ENCODE data around the gene SNAP25. TPM values are rescaled to one million over a fixed set of nuclear protein-coding genes. Genes with fewer than 3 reads are reported as not detected.

SNAP25 gene
- total RNA-seq, 1 experiment from 2014 or later: 0.39 TPM

DNA sequence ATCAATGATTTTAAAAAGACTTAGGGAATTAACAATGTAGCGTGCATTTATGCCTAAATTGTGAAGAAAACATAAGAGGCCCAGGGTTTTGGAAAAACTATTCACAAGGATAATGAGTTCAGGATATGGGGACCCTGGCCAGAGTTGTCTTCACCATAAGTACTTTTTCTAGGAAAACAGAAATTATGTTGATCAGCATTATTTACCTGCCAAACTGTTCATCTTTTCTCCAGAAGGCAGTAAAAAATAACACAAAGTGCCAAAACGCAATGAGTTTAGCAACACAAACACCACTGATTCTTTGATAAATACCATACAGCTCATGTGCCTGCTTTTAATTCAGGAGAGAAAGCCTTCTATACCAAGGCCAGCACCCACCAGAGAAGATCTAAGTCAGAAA lies 43.1 kb downstream of the SNAP25 start:
- no peaks in the 10 kb centered on the region for H3K9me3 ChIP-seq (ENCODE audit: control insufficient read depth in 1 of 2, insufficient read depth in 1 of 2, low read depth in 1 of 2, low read length in 2 of 2)
- H3K4me2 ChIP-seq (ENCODE audit: low read length): no peak overlapping the region
- no peaks in the 10 kb centered on the region for H3K79me2 ChIP-seq (ENCODE audit: insufficient read depth, low read length)
- H3K9me2 ChIP-seq (ENCODE audit: insufficient read depth): no peaks in the 10 kb centered on the region
- ChIA-PET POLR2A (no interaction called here), RAD21 (ENCODE audit: low non-redundant PET in 1 of 2, low total read pairs in 2 of 2, uncharacterized antibody in 2 of 2, unreplicated experiment in 2 of 2) (no interaction called here), CTCF (no interaction called here)
- H2AFZ ChIP-seq (ENCODE audit: low read depth, low read length, poor library complexity, severe bottlenecking): no peak overlapping the region
- no peak for ATAC-seq
- H3K36me3 ChIP-seq (ENCODE audit: control insufficient read depth in 1 of 2, insufficient read depth in 2 of 2, low read length in 2 of 2): no peaks in the 10 kb centered on the region
- H4K20me1 ChIP-seq (ENCODE audit: insufficient read depth): no peaks in the 10 kb centered on the region
- intact Hi-C loops (cut with micrococcal nuclease): no loop called here
- BruUV-seq (replicated peaks): no TSS peak
- H3K27me3 ChIP-seq (ENCODE audit: insufficient read depth, low read length): peaks cover 24% of the 10 kb centered on the region; the same call in 1 of the 2 replicates
- no peaks in the 10 kb centered on the region for H3K4me1 ChIP-seq (ENCODE audit: control insufficient read depth in 1 of 2, insufficient read depth in 2 of 2, low read length in 2 of 2)
- H3K9ac ChIP-seq (ENCODE audit: low read length): no peak overlapping the region
- no peak for TF ChIP-seq YY1 (IDR thresholded peaks at IDR 0.05; ENCODE audit: extremely low read depth, insufficient replicate concordance, low read depth, low read length)
- TF ChIP-seq, protein P1, sequence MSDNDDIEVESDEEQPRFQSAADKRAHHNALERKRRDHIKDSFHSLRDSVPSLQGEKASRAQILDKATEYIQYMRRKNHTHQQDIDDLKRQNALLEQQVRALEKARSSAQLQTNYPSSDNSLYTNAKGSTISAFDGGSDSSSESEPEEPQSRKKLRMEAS (IDR thresholded peaks at IDR 0.05): no peak
- no peak for TF ChIP-seq EGR1 (IDR thresholded peaks at IDR 0.05; ENCODE audit: low read depth)
- no peak for TF ChIP-seq SRF (IDR thresholded peaks at IDR 0.05; ENCODE audit: low read depth)
- no peak for DNase-seq (ENCODE audit: low read depth, low spot score)
- no peak overlapping the region for H3K27ac ChIP-seq (ENCODE audit: low read depth, low read length)
- H3K4me3 ChIP-seq (replicated peaks in 1 of 2; ENCODE audit: low read depth in 1 of 2, low read length in 2 of 2): no peak overlapping the region

DNA sequence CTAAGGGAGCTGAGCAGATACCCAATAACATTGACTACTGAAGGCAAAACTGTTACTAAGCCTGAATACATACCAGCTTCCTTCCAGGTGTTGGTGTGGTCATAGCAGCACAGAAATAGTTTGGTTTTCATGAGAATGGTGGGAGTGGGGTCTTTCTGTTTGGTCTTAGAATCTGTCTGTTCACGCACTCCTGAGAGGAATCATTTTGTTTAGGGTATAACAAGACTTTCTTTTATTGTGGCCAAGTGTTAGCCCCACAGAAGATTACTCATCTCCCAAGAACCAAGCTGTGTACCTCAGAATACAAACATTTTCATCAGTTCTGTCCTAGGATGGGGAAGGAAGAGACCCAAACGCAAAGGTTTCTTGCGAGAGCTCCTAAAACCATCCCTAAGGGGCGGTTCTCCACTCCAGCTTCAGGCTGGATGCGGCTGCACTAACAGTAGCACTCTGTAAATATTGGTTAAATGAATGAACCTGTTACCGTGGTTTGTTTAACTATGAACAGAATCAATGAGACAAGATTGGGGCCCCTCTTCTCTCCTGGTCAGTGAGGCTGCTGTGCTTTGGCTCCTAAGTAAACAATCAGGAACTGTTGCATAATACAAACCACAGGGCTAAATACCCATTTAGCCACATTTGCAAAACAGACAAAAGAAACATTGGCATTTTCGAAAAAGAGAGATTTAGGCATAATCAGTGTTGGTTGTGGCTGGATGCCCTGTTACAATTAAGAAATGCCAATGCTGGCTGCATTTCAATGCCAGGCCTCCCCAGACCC lies 44.9 kb downstream of the SNAP25 start:
- no peak overlapping the region for H3K4me2 ChIP-seq (ENCODE audit: low read length)
- ChIA-PET CTCF (no interaction called here), POLR2A (no interaction called here), RAD21 (ENCODE audit: low non-redundant PET in 1 of 2, low total read pairs in 2 of 2, uncharacterized antibody in 2 of 2, unreplicated experiment in 2 of 2) (no interaction called here)
- H3K9me2 ChIP-seq (ENCODE audit: insufficient read depth): no peaks in the 10 kb centered on the region
- H3K36me3 ChIP-seq (ENCODE audit: control insufficient read depth in 1 of 2, insufficient read depth in 2 of 2, low read length in 2 of 2): no peaks in the 10 kb centered on the region
- H3K79me2 ChIP-seq (ENCODE audit: insufficient read depth, low read length): no peaks in the 10 kb centered on the region
- no peaks in the 10 kb centered on the region for H3K9me3 ChIP-seq (ENCODE audit: control insufficient read depth in 1 of 2, insufficient read depth in 1 of 2, low read depth in 1 of 2, low read length in 2 of 2)
- no peak overlapping the region for H3K9ac ChIP-seq (ENCODE audit: low read length)
- no peak overlapping the region for H3K27ac ChIP-seq (ENCODE audit: low read depth, low read length)
- no peaks in the 10 kb centered on the region for H3K4me1 ChIP-seq (ENCODE audit: control insufficient read depth in 1 of 2, insufficient read depth in 2 of 2, low read length in 2 of 2)
- ATAC-seq: no peak
- intact Hi-C loops (cut with micrococcal nuclease): no loop called here
- H3K27me3 ChIP-seq (ENCODE audit: insufficient read depth, low read length): peaks cover 26% of the 10 kb centered on the region; the same call in 1 of the 2 replicates
- H3K4me3 ChIP-seq (replicated peaks in 1 of 2; ENCODE audit: low read depth in 1 of 2, low read length in 2 of 2): no peak overlapping the region
- no TSS peak for BruUV-seq (replicated peaks)
- DNase-seq (ENCODE audit: low read depth, low spot score): no peak
- no peaks in the 10 kb centered on the region for H4K20me1 ChIP-seq (ENCODE audit: insufficient read depth)
- H2AFZ ChIP-seq (ENCODE audit: low read depth, low read length, poor library complexity, severe bottlenecking): no peak overlapping the region
- TF ChIP-seq, protein P2, sequence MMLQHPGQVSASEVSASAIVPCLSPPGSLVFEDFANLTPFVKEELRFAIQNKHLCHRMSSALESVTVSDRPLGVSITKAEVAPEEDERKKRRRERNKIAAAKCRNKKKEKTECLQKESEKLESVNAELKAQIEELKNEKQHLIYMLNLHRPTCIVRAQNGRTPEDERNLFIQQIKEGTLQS (IDR thresholded peaks at IDR 0.05): no peak
- TF ChIP-seq SRF (IDR thresholded peaks at IDR 0.05; ENCODE audit: low read depth): no peak
- TF ChIP-seq, protein P1 (IDR thresholded peaks at IDR 0.05): no peak
- TF ChIP-seq EGR1 (IDR thresholded peaks at IDR 0.05; ENCODE audit: low read depth): no peak
